Putamen (tissue), 1 donor: Measurements from ENCODE around the gene NR2C2.

Experiments
- DNase-seq: peaks from one replicate; pipeline ENCODE4 v3.0.0-alpha.2; 2016; ENCODE audit warnings: low spot score

The NR2C2 gene

GRCh38 chr3:14921811-14922705, 25.3 kb upstream of the NR2C2 start:
- DNase-seq, result no peak

- DNase-seq, result no peak
Observed at GRCh38 chr3:14922863-14923262, 24.5 kb upstream of the NR2C2 start.

GRCh38 chr3:14923476-14923875, 23.9 kb upstream of the NR2C2 start:
- DNase-seq, result no peak

- DNase-seq, result peak; percentile 53
Observed at GRCh38 chr3:14925729-14926591, 21.4 kb upstream of the NR2C2 start.

- DNase-seq, result no peak
Observed at GRCh38 chr3:14926592-14926991, 20.8 kb upstream of the NR2C2 start.

- DNase-seq, result no peak
Observed at GRCh38 chr3:14927308-14927707, 20.1 kb upstream of the NR2C2 start.

- no peak for DNase-seq
Observed at GRCh38 chr3:14929310-14930074, 17.9 kb upstream of the NR2C2 start.

- DNase-seq, result no peak
Observed at GRCh38 chr3:14933820-14934425, 13.5 kb upstream of the NR2C2 start.

- no peak for DNase-seq
Observed at GRCh38 chr3:14935592-14936345, 11.6 kb upstream of the NR2C2 start.

GRCh38 chr3:14938954-14939353, 8.4 kb upstream of the NR2C2 start:
- no peak for DNase-seq

GRCh38 chr3:14941871-14942270, 5.5 kb upstream of the NR2C2 start:
- no peak for DNase-seq

GRCh38 chr3:14943042-14943441, 4.3 kb upstream of the NR2C2 start:
- no peak for DNase-seq

GRCh38 chr3:14946236-14946635, 1.1 kb upstream of the NR2C2 start:
- no peak for DNase-seq

- peak; percentile 7 for DNase-seq
Observed at GRCh38 chr3:14946739-14947099, 664 bp upstream of the NR2C2 start.

- peak; percentile 99 for DNase-seq
Observed at GRCh38 chr3:14947886-14948608, 664 bp downstream of the NR2C2 start.

GRCh38 chr3:14948609-14949038, 1.2 kb downstream of the NR2C2 start:
- no peak for DNase-seq

- no peak for DNase-seq
Observed at GRCh38 chr3:14949126-14949525, 1.7 kb downstream of the NR2C2 start.

GRCh38 chr3:14950274-14950673, 2.9 kb downstream of the NR2C2 start:
- no peak for DNase-seq

- DNase-seq, result no peak
Observed at GRCh38 chr3:14957153-14957552, 9.8 kb downstream of the NR2C2 start.

GRCh38 chr3:14957925-14958324, 10.5 kb downstream of the NR2C2 start:
- DNase-seq, result no peak
